TTC549 (cell line): ENCODE measurements around the gene SLC7A4.

ENCODE experiments used
- FAIRE-seq: peaks from 2 replicates; lab custom pipeline; 2012; peaks lifted over from hg19 to GRCh38; lab: Jason Lieb, UNC

Gene SLC7A4

DNA sequence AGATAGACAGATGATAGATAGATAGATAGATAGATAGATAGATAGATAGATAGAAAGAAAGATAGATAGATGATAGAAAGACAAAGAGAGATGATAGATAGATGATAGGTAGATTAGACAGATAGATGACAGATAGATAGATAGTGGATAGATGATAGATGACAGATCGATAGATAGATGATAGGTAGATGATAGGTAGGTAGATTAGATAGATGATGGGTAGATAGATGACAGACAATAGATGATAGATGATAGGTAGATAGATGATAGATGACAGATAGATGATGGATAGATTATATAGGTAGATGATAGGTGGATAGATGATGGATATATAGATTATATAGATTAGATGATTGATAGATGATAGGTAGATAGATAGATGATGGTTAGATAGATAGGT is 46.0 kb downstream of the SLC7A4 start:
- no peak for FAIRE-seq

DNA sequence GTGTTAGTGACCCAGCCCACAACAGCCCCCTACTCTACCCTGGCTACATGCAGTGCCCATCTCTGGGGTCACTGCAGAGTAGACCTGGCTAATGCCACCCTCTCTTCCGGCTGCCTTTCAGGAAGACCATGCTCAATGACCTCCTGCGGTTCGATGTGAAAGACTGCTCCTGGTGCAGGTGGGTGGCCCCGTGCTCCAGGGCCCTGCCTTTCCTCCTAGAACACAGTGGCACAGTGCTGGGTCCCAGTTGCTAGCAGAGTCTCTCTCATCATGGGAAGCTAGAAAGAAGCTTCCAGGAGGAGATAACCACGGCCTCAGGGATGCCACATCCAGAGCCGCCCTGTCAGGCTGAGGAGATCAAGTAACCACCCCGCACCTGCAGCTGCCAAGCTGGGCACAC is 46.6 kb downstream of the SLC7A4 start:
- no peak for FAIRE-seq

GRCh38 chr22:20983081-20983771 is 49.1 kb downstream of the SLC7A4 start:
- no peak for FAIRE-seq

GRCh38 chr22:20982563-20982882 is 49.8 kb downstream of the SLC7A4 start:
- FAIRE-seq, result no peak

GRCh38 chr22:20981787-20982562 is 50.4 kb downstream of the SLC7A4 start, which contains the start of gene LZTR1:
TSS of gene LZTR1 (plus strand) at chr22:20982297. CDS start at chr22:20982372, 75 bp downstream.
- no peak for FAIRE-seq

GRCh38 chr22:20980938-20981722 is 51.2 kb downstream of the SLC7A4 start:
- FAIRE-seq, result no peak

GRCh38 chr22:20980523-20980922 is 51.8 kb downstream of the SLC7A4 start:
- no peak for FAIRE-seq

DNA sequence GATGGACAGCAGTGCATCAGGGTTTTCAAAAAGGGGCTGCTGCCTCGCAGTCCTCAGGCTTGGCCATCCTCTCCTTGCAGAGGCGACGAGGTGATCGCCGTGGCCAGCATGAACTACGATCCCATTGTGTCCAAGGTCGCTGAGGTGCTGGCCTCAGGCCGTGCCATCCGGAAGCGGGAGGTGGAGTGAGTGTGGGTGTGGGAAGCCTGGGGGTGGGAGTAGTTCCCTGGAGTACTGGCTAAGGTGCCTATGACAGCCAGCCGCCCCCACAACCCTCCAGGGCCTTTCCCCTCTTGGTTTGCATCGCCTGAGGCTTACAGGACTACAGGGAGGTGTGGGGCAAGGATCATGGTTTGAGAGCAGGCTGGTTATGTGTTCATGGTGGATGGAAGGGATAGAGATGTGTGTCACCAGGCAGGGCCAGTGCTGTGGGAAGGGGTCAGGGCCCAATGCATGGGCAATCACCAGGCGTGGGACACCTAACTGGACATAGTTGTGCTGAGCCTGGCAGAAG is 52.4 kb downstream of the SLC7A4 start:
- no peak for FAIRE-seq

DNA sequence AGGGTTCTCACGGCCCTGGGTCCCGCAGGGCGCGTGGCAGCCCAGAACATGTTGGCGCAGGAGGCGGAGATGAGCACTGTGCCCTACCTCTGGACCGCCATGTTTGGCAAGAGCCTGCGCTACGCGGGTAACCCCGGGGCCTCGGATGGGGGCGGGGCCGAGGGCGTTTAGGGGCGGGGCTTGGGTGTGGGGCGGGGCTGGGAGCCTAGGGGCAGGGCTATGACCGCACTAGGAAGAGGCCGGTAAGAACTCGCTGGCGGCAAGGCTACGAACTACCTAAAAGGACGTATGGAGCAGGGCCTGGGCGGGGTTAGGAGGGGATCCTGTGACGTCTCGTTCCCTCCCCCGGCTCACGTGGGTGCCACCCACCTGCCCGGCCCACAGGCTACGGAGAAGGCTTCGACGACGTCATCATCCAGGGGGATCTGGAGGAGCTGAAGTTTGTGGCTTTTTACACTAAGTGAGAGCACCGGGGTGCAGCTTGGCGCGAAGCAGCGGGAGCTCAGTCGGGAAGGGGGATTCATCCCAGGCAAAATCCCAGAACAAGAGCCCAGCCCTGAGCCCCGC is 53.0 kb downstream of the SLC7A4 start:
- FAIRE-seq, result no peak
